HG02840 (cell line): ENCODE data around the gene RBM6.
"Not testable (repeated sequence)": the region's sequence is repeated elsewhere in the genome, so short reads cannot be mapped to it uniquely, and the experiment has no call there.

Experiments used
- ATAC-seq: cut with Tn5 transposase; IDR thresholded peaks from one replicate; pipeline ENCODE4 v1.9.1; 2021; ENCODE audit warnings: mild to moderate bottlenecking, moderate library complexity, moderate number of reproducible peaks; ENCODE audit not compliant: unreplicated experiment, low FRiP score

Gene RBM6

GRCh38 chr3:49939858-49940666, at the start of gene RBM6:
TSS of gene RBM6 (plus strand) at chr3:49940150. CDS start at chr3:49962642, 22,492 bp downstream.
- peak; percentile 84 for ATAC-seq

GRCh38 chr3:49895791-49896190, 44.2 kb upstream of the RBM6 start:
- ATAC-seq: no peak

GRCh38 chr3:49896345-49896744, 43.6 kb upstream of the RBM6 start:
- ATAC-seq: no peak

- ATAC-seq: no peak
Measured at GRCh38 chr3:49898991-49899390, 41.0 kb upstream of the RBM6 start.

GRCh38 chr3:49899815-49900214, 40.1 kb upstream of the RBM6 start:
- no peak for ATAC-seq

- no peak for ATAC-seq
Measured at GRCh38 chr3:49900491-49901153, 39.3 kb upstream of the RBM6 start.

GRCh38 chr3:49901366-49902339, 38.3 kb upstream of the RBM6 start:
- no peak for ATAC-seq

GRCh38 chr3:49902511-49903345, 37.2 kb upstream of the RBM6 start:
- ATAC-seq: no peak

GRCh38 chr3:49903451-49904424, 36.2 kb upstream of the RBM6 start, which contains the start of gene MST1R:
TSS of gene MST1R (minus strand) at chr3:49903873. CDS start at chr3:49903609, 264 bp downstream.
- ATAC-seq: peak; percentile 53

GRCh38 chr3:49904448-49904847, 35.5 kb upstream of the RBM6 start:
- ATAC-seq: not testable (repeated sequence)

- ATAC-seq: no peak
Measured at GRCh38 chr3:49906073-49906743, 33.7 kb upstream of the RBM6 start.

GRCh38 chr3:49908373-49909199, 31.4 kb upstream of the RBM6 start:
- no peak for ATAC-seq

- ATAC-seq: no peak
Measured at GRCh38 chr3:49910409-49911123, 29.4 kb upstream of the RBM6 start.

GRCh38 chr3:49911124-49911420, 28.9 kb upstream of the RBM6 start:
- ATAC-seq: no peak

GRCh38 chr3:49911611-49912010, 28.3 kb upstream of the RBM6 start:
- no peak for ATAC-seq

- ATAC-seq: no peak
Measured at GRCh38 chr3:49912881-49913281, 27.1 kb upstream of the RBM6 start.

- no peak for ATAC-seq
Measured at GRCh38 chr3:49914906-49915305, 25.0 kb upstream of the RBM6 start.
